HepG2 (cell line): ENCODE measurements around the gene KHNYN. TPM values are rescaled to one million over a fixed set of nuclear protein-coding genes. Genes with fewer than 3 reads are reported as not detected.

ENCODE experiments used
- ATM ChIP-seq: fragments of 450-650 bp; IDR thresholded peaks from 2 replicates; pipeline ENCODE4 v1.7.1; 2017; ENCODE audit warnings: mild to moderate bottlenecking, borderline replicate concordance
- FOXK2 ChIP-seq: fragments of 450-650 bp; IDR thresholded peaks from 2 replicates; pipeline ENCODE4 v1.6.1; 2016
- GABPB1 ChIP-seq: IDR thresholded peaks from 2 replicates; pipeline ENCODE4 v1.6.1; 2016; ENCODE audit warnings: mild to moderate bottlenecking, missing genetic modification reagents, moderate library complexity, missing compliant biosample characterization
- KDM4B ChIP-seq: sonication (generic); formaldehyde crosslinking; IDR thresholded peaks from 2 replicates; pipeline ENCODE4 v1.4.0; 2020; ENCODE audit warnings: missing genetic modification reagents
- MAFK ChIP-seq, 2 experiments: IDR thresholded peaks in 1 of 2; conservative IDR thresholded peaks in 1 of 2; 2 replicates each; pipeline ENCODE4 v1.6.1; 2011; ENCODE audit warnings: improper control_type of control experiment in 2 of 2, low read length in 2 of 2
- MTF1 ChIP-seq: sonication (generic); formaldehyde crosslinking; IDR thresholded peaks from 2 replicates; pipeline ENCODE4 v1.5.0; 2020; ENCODE audit warnings: missing genetic modification reagents
- NR3C1 ChIP-seq: sonication (generic); formaldehyde crosslinking; IDR thresholded peaks from 2 replicates; pipeline ENCODE4 v1.4.0; 2020; ENCODE audit warnings: missing genetic modification reagents
- PCBP1 ChIP-seq: fragments of 200-400 bp; formaldehyde crosslinking; IDR thresholded peaks from 2 replicates; pipeline ENCODE4 v1.6.1; 2017; ENCODE audit warnings: mild to moderate bottlenecking, low read depth, low read length, borderline replicate concordance
- PPARG ChIP-seq: conservative IDR thresholded peaks from 2 replicates; pipeline ENCODE4 v1.6.1; 2016; ENCODE audit warnings: missing biosample characterization, missing genetic modification reagents
- RARG ChIP-seq: sonication (generic); formaldehyde crosslinking; IDR thresholded peaks from 2 replicates; pipeline ENCODE4 v1.4.0; 2020; ENCODE audit warnings: low read depth, mild to moderate bottlenecking, missing genetic modification reagents
- RCOR2 ChIP-seq: IDR thresholded peaks from 2 replicates; pipeline ENCODE4 v1.6.1; 2016; ENCODE audit warnings: missing biosample characterization, missing genetic modification reagents
- ZFP90 ChIP-seq: sonication (generic); formaldehyde crosslinking; IDR thresholded peaks from 2 replicates; pipeline ENCODE4 v1.8.0; 2022; ENCODE audit warnings: missing genetic modification reagents, mild to moderate bottlenecking, inconsistent platforms, borderline replicate concordance
- ZNF709 ChIP-seq: sonication (generic); formaldehyde crosslinking; IDR thresholded peaks from 2 replicates; pipeline ENCODE4 v1.5.0; 2020; ENCODE audit warnings: mild to moderate bottlenecking, missing genetic modification reagents
- ZNF841 ChIP-seq: sonication (generic); formaldehyde crosslinking; IDR thresholded peaks from 2 replicates; pipeline ENCODE4 v1.8.1; 2023; ENCODE audit warnings: missing genetic modification reagents, borderline replicate concordance
- ZSCAN12 ChIP-seq: sonication (generic); formaldehyde crosslinking; IDR thresholded peaks from 2 replicates; pipeline ENCODE4 v1.9.0; 2021; ENCODE audit warnings: mild to moderate bottlenecking, missing genetic modification reagents
- ZSCAN20 ChIP-seq: sonication (generic); formaldehyde crosslinking; IDR thresholded peaks from 2 replicates; pipeline ENCODE4 v1.4.0; 2020; ENCODE audit warnings: missing genetic modification reagents, mild to moderate bottlenecking, borderline replicate concordance
- ZSCAN31 ChIP-seq: sonication (generic); formaldehyde crosslinking; IDR thresholded peaks from 2 replicates; pipeline ENCODE4 v1.5.0; 2020; ENCODE audit warnings: low read depth, mild to moderate bottlenecking, missing genetic modification reagents
- polyA plus RNA-seq, 8 experiments: library from polyadenylated mRNA; depleted of rRNA in 3 of 8; stranded (reverse) in 7 of 8; unstranded in 1 of 8; fragments of >200 nt; fragmentation: Illumina TruSeq in 4 of 8; extraction: Trizol in 4 of 8; gene quantifications; 2 replicates each; pipeline versions ENCODE4 v1.2.1 to v1.2.3, GENCODE V29; 2011 to 2016; ENCODE audit warnings: low read depth in 4 of 8, missing spikeins in 1 of 8, mixed read lengths in 1 of 8; ENCODE audit not compliant: insufficient read depth in 1 of 8
- total RNA-seq, 5 experiments: library from RNA; depleted of rRNA; stranded (reverse); fragments of >200 nt; fragmentation: Illumina TruSeq; extraction: Trizol; gene quantifications; 2 replicates each; pipeline ENCODE4 v1.2.3, GENCODE V29; 2016; ENCODE audit warnings: low read depth in 1 of 5
- TF ChIP-seq, protein P1 (sequence below): sonication (generic); formaldehyde crosslinking; IDR thresholded peaks from 2 replicates; pipeline ENCODE4 v1.8.1; 2022; ENCODE audit warnings: low read depth, mild to moderate bottlenecking, missing genetic modification reagents
- TF ChIP-seq, protein P2 (sequence below): sonication (generic); formaldehyde crosslinking; IDR thresholded peaks from 2 replicates; pipeline ENCODE4 v1.4.0; 2020; ENCODE audit warnings: missing genetic modification reagents
- TF ChIP-seq, protein P3 (sequence below): sonication (generic); formaldehyde crosslinking; IDR thresholded peaks from 2 replicates; pipeline ENCODE4 v1.9.0; 2021; ENCODE audit warnings: missing genetic modification reagents, mild to moderate bottlenecking, borderline replicate concordance
- TF ChIP-seq, protein P4 (sequence below): sonication (generic); formaldehyde crosslinking; IDR thresholded peaks from 2 replicates; pipeline ENCODE4 v1.4.0; 2020; ENCODE audit warnings: missing genetic modification reagents
- TF ChIP-seq, protein P5 (sequence below): sonication (generic); formaldehyde crosslinking; IDR thresholded peaks from 2 replicates; pipeline ENCODE4 v1.4.0; 2020; ENCODE audit warnings: missing genetic modification reagents, borderline replicate concordance

The KHNYN gene
- total and polyA plus RNA-seq, 2 of the 13 experiments (the other 11 are each of a cell fraction or from before 2014, with no cell fraction given) = 52.8 to 75.7 TPM

- TF ChIP-seq, protein P1, sequence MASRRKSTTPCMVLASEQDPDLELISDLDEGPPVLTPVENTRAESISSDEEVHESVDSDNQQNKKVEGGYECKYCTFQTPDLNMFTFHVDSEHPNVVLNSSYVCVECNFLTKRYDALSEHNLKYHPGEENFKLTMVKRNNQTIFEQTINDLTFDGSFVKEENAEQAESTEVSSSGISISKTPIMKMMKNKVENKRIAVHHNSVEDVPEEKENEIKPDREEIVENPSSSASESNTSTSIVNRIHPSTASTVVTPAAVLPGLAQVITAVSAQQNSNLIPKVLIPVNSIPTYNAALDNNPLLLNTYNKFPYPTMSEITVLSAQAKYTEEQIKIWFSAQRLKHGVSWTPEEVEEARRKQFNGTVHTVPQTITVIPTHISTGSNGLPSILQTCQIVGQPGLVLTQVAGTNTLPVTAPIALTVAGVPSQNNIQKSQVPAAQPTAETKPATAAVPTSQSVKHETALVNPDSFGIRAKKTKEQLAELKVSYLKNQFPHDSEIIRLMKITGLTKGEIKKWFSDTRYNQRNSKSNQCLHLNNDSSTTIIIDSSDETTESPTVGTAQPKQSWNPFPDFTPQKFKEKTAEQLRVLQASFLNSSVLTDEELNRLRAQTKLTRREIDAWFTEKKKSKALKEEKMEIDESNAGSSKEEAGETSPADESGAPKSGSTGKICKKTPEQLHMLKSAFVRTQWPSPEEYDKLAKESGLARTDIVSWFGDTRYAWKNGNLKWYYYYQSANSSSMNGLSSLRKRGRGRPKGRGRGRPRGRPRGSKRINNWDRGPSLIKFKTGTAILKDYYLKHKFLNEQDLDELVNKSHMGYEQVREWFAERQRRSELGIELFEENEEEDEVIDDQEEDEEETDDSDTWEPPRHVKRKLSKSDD (CRISPR knock-in tag) = no peak
- TF ChIP-seq PPARG (CRISPR knock-in tag) = peak; percentile 89
- TF ChIP-seq, protein P2, sequence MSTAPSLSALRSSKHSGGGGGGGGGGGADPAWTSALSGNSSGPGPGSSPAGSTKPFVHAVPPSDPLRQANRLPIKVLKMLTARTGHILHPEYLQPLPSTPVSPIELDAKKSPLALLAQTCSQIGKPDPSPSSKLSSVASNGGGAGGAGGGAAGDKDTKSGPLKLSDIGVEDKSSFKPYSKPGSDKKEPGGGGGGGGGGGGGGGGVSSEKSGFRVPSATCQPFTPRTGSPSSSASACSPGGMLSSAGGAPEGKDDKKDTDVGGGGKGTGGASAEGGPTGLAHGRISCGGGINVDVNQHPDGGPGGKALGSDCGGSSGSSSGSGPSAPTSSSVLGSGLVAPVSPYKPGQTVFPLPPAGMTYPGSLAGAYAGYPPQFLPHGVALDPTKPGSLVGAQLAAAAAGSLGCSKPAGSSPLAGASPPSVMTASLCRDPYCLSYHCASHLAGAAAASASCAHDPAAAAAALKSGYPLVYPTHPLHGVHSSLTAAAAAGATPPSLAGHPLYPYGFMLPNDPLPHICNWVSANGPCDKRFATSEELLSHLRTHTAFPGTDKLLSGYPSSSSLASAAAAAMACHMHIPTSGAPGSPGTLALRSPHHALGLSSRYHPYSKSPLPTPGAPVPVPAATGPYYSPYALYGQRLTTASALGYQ (CRISPR knock-in tag) = no peak
- TF ChIP-seq MAFK (conservative IDR thresholded peaks at IDR 0.05 in 1 of 2, IDR thresholded peaks at IDR 0.05 in 1 of 2; ENCODE audit: low read length in 2 of 2) = peak; percentile 57 to 68
- no peak for TF ChIP-seq PCBP1
- TF ChIP-seq FOXK2 = peak; percentile 25; the same call in 1 of the 2 replicates
- TF ChIP-seq, protein P3, sequence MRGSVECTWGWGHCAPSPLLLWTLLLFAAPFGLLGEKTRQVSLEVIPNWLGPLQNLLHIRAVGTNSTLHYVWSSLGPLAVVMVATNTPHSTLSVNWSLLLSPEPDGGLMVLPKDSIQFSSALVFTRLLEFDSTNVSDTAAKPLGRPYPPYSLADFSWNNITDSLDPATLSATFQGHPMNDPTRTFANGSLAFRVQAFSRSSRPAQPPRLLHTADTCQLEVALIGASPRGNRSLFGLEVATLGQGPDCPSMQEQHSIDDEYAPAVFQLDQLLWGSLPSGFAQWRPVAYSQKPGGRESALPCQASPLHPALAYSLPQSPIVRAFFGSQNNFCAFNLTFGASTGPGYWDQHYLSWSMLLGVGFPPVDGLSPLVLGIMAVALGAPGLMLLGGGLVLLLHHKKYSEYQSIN (CRISPR knock-in tag) = no peak
- TF ChIP-seq KDM4B (CRISPR knock-in tag) = no peak; the same call in 1 of the 2 replicates
- no peak for TF ChIP-seq ZSCAN12 (CRISPR knock-in tag)
- TF ChIP-seq, protein P4, sequence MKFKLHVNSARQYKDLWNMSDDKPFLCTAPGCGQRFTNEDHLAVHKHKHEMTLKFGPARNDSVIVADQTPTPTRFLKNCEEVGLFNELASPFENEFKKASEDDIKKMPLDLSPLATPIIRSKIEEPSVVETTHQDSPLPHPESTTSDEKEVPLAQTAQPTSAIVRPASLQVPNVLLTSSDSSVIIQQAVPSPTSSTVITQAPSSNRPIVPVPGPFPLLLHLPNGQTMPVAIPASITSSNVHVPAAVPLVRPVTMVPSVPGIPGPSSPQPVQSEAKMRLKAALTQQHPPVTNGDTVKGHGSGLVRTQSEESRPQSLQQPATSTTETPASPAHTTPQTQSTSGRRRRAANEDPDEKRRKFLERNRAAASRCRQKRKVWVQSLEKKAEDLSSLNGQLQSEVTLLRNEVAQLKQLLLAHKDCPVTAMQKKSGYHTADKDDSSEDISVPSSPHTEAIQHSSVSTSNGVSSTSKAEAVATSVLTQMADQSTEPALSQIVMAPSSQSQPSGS = no peak
- TF ChIP-seq NR3C1 = no peak
- no peak for TF ChIP-seq RARG (CRISPR knock-in tag)
- TF ChIP-seq ZSCAN20 = no peak
- 0 out of 2 replicates have a peak, but pooled peaks have one; percentile 7 for TF ChIP-seq ZSCAN31 (CRISPR knock-in tag)
- TF ChIP-seq ZFP90 (CRISPR knock-in tag) = no peak
- TF ChIP-seq ZNF841 (CRISPR knock-in tag) = no peak
- TF ChIP-seq GABPB1 (CRISPR knock-in tag) = no peak
- no peak for TF ChIP-seq ZNF709 (CRISPR knock-in tag)
- no peak for TF ChIP-seq ATM
- no peak for TF ChIP-seq MTF1
- TF ChIP-seq, protein P5, sequence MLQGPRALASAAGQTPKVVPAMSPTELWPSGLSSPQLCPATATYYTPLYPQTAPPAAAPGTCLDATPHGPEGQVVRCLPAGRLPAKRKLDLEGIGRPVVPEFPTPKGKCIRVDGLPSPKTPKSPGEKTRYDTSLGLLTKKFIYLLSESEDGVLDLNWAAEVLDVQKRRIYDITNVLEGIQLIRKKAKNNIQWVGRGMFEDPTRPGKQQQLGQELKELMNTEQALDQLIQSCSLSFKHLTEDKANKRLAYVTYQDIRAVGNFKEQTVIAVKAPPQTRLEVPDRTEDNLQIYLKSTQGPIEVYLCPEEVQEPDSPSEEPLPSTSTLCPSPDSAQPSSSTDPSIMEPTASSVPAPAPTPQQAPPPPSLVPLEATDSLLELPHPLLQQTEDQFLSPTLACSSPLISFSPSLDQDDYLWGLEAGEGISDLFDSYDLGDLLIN = no peak; the same call in 1 of the 2 replicates
- peak; percentile 38; the same call in 1 of the 2 replicates for TF ChIP-seq RCOR2
These were observed 6.7 kb downstream of the KHNYN start (continued) for GRCh38 chr14:24436355-24437019.
